GM19452 (cell line): ENCODE measurements around the gene FUS.
A peak's percentile ranks its signal among the peaks of the same experiment; 100 is the strongest.
"Not testable (repeated sequence)": the region's sequence is repeated elsewhere in the genome, so short reads cannot be mapped to it uniquely, and the experiment has no call there.

ENCODE experiments used
- ATAC-seq: cut with Tn5 transposase; IDR thresholded peaks from one replicate; pipeline ENCODE4 v1.9.1; 2021; ENCODE audit not compliant: unreplicated experiment

The FUS gene

GRCh38 chr16:31143011-31143693, 36.8 kb upstream of the FUS start:
- ATAC-seq = no peak

GRCh38 chr16:31143694-31144148, 36.2 kb upstream of the FUS start:
- ATAC-seq = no peak

GRCh38 chr16:31144418-31144817, 35.5 kb upstream of the FUS start:
- not testable (repeated sequence) for ATAC-seq

GRCh38 chr16:31145398-31145990, 34.4 kb upstream of the FUS start:
- no peak for ATAC-seq

GRCh38 chr16:31147574-31147973, 32.4 kb upstream of the FUS start:
- ATAC-seq = no peak

- no peak for ATAC-seq
Observed at GRCh38 chr16:31148281-31148728, 31.6 kb upstream of the FUS start.

- ATAC-seq = no peak
Observed at GRCh38 chr16:31148896-31149295, 31.0 kb upstream of the FUS start.

GRCh38 chr16:31149332-31149731, 30.6 kb upstream of the FUS start:
- ATAC-seq = no peak

- ATAC-seq = no peak
Observed at GRCh38 chr16:31149894-31150890, 29.7 kb upstream of the FUS start, which contains the start of gene PRSS36. Gene PRSS36 (minus strand): TSS chr16:31150066. CDS start chr16:31150035, 31 bp downstream.

- not testable (repeated sequence) for ATAC-seq
Observed at GRCh38 chr16:31150976-31151375, 29.0 kb upstream of the FUS start.

GRCh38 chr16:31157136-31157535, 22.8 kb upstream of the FUS start:
- ATAC-seq = no peak

- no peak for ATAC-seq
Observed at GRCh38 chr16:31167315-31167714, 12.6 kb upstream of the FUS start.

- ATAC-seq = no peak
Observed at GRCh38 chr16:31168848-31169247, 11.1 kb upstream of the FUS start.

GRCh38 chr16:31170048-31170447, 9.9 kb upstream of the FUS start:
- not testable (repeated sequence) for ATAC-seq

- no peak for ATAC-seq
Observed at GRCh38 chr16:31177136-31177535, 2.8 kb upstream of the FUS start.

GRCh38 chr16:31179219-31179746, 656 bp upstream of the FUS start:
- peak; percentile 3 for ATAC-seq

- no peak for ATAC-seq
Observed at GRCh38 chr16:31181102-31181830, 1.3 kb downstream of the FUS start.

GRCh38 chr16:31182391-31182790, 2.5 kb downstream of the FUS start:
- ATAC-seq = no peak

GRCh38 chr16:31183432-31184428, 3.8 kb downstream of the FUS start:
- ATAC-seq = no peak
